Suppressor macrophage (primary cell): Measurements from ENCODE around the gene ORM1.
"Not testable (repeated sequence)": the region's sequence is repeated elsewhere in the genome, so short reads cannot be mapped to it uniquely, and the experiment has no call there.

Experiments
- DNase-seq, 4 experiments: peaks; one replicate each; pipeline ENCODE4 v3.0.0-alpha.2; 2020 to 2022

ORM1 gene

DNA sequence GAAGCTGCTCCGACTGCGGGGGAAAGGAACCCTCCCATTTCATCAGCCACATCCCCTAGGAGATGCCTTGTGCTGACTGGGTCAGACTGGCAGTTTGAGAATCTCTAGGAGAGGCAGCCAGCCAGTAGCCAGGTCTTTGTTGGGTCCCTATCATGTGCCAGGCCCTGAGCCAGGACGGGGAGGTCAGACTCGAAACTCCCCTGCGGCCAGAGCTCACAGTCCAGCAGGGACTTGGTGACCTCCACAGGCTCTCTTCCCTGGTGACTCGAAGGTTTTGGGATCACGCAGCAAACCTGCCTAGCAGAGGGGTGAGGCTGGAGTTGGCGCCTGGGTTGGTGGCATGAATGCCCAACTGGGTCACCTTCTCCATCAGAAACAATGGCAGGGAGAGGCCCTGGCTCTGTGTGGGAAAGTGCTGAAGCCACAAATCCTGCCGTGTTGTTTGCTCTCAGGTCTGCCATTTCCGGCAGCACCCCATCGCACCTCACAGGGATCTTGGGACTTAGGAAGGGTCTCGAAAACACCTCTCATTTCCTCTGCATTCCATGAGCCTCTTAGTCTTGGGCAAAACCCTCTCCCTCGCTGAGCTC, 14.4 kb upstream of the ORM1 start:
- no peak for DNase-seq

DNA sequence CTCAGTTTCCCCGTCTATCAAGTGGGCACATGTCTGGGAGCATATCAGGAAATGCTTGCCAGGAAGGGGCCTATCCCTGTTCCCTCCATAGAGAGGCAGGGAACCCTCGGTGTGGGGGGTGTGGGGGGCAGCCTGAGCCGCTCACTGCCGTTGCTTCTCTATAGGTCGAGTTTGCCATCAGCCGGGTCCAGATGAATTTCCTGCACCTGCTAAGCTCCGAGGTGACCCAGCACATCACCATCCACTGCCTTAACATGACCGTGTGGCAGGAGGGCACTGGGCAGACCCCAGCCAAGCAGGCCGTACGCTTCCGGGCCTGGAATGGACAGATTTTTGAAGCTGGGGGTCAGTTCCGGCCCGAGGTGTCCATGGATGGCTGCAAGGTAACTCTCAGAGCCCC, 13.8 kb upstream of the ORM1 start:
- no peak for DNase-seq

DNA sequence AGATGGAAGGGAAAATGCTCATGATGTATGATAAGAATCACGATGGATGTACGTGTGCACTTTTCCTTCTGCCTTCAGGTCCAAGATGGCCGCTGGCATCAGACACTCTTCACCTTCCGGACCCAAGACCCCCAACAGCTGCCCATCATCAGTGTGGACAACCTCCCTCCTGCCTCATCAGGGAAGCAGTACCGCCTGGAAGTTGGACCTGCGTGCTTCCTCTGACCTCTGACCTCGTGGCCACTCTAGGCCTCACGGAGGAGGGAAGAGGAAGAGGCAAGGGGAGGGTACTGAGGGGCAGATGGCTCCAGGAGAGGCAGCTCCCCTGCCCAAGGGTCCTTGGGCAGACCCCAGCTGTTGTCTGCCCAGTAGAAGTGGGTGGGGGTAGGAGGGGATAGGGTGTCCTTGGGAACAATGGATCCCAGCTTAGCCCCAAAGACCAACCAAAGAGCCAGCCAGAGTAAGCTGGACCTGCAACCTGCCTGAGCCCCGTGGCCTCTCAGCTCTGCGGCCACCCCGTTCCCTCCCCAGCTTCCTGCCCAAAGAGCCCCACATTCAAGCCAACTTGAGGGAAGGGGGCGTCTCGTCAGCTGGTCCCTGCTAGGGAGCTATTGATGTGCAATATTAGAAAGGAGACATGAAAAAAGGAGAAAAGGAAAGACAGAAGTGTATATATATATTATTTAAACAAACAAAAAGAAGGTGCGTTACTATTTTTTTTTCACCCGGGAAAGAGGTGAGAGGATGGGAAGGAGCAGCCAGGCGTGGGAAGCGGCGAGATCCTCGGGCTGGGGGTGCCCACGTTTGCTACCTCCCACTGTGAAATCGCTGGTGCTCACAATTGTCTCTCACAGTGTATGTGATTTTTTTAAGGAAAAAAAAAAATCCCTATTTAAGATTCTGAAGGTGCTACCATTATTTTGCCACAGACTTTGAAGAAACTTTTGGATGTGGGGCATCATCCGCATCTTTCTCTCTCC, 12.1 kb upstream of the ORM1 start:
- no peak for DNase-seq

DNA sequence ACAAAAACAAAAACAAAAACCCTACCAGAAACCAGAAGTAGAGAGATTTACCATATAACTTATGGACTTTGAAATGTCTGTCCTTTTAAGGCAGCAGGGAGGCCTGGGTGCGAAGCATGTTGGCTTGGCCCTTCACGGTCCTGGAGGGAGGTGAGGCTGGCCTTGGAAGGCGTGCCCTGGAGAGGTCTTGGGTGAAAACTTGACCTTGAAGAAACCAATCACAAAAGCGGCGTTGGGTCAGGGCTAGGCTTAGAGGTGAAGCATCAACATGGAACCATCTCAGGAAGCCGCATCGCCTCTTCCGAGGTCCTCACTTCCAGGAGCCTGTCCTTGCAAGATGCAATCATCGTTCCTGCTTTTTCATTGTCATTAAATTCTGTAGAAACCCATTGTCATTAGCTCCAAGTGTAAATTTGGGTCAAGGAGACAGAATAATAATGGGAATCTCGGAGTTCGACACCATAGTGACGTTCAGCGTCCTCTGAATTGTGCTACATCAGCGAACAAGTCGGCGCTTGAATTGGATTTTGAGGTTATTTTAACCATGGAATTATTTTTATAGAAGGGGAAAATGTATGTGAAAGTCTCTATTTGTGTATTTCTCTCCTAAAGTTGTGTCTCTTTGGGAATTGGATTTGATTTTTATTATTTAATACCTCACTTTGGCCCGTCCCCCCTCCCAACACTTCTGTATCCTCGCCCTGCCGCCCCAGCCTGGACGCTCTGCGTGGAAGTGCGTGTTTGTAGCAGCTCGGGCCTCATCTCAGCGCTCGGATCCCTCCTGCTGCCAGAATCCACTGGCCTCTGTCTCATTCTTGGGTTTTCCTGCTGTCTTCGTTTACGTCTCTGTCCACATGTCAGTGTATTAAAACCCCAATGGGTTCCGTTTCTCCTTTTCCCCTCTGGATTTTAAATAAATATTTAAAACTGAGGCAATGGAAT, 11.1 kb upstream of the ORM1 start:
- no peak for DNase-seq

DNA sequence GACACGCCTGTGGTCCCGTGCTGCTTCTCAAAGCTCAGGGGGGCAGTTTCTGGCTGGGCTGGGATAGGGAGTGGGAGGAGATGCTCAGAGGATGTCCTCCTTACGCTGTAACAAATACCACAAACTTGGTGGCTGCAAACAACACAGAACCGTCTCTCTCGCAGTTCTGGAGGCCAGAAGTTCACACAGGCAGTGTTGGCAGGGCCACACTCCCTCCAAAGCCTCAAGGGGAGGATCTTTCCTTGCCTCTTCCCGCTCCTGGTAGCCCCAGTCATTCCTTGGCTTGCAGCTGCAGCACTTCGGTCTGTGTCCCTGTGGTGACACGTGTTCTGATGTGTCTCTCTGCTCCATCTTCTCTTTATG, 10.4 kb upstream of the ORM1 start:
- no peak for DNase-seq

DNA sequence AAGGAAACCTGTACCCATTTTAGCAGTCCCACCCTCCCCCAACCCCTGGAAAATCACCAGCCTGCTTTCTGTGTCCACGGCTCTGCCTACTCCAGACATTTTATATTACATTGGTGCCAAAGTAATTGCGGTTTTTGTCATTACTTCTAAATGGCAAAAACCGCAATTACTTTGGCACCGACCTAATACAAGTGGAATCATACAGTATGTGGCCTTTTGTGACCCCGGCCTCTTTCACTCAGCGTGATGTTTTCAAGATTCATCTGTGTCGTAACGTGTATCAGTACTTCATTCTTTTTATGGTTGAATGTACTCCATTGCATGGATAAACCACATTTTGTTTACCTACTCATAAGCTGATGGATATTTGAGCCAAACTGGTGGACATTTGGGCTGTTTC, 9.7 kb upstream of the ORM1 start:
- DNase-seq, result no peak

DNA sequence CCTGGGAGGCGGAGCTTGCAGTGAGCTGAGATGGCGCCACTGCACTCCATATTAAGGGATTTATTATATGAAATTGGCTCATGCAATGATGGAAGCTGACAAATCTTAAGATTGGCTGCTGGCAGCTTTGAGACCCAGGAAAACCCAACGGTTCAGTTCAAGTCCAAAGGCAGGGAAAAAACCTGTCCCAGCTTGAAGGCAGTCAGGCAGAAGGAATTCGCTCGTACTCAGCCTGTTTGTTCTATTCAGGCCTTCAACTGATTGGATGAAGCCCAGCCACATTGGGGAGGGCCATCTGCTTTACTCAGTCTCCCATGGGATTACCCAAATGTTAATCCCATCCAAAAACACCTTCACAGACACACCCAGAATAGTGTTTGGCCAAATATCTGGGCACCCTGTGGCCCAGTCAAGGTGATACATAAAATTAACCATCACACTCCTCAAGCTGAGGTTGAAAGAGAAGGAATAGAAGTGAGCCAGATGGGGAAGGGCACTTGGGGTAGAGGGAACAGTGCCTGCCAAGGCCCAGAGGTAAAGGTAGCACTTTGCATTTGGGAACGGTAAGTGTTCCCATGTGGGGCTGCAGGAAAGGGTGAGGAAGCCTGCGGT, 8.5 kb upstream of the ORM1 start:
- DNase-seq, result no peak

DNA sequence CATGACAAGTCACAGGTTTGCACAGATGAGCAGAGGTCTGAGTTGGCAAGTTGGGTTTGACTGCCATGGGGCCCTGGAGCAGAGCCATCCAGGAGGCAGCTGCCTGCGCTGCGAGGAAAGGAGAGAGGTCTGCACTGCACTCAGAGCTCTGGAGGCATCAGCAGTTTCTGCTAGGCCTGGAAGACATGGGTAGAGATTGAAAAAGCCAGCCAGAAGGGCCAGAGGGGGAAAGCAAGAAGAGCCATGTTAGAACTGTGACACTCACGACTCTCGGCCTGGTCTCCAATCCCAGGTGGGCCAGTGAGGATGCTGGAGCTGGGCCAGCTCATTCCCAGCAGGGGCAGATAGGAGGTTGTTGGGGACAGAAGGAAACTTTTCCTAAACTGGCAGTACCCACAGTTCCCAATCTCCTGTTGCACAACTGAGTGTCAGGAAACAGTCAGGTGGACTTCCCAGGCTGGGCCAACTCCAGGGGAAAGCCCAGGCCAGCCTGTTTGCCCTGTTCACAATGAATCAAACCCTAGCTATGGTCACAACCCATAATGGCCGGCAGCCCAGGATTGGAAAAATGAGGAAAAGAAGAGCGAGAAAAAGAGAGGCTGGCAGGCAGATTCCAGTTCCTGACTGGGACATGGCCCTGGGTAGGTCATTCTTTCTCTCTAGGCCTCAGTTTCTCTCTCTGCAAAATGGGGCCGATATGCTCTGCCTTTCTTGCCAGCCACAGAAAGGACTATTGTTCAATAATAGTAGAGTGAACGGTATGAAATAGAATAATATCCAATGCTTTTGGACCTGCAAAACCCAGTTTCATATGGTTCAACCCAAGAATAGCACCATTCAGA, 7.8 kb upstream of the ORM1 start:
- DNase-seq, result no peak

DNA sequence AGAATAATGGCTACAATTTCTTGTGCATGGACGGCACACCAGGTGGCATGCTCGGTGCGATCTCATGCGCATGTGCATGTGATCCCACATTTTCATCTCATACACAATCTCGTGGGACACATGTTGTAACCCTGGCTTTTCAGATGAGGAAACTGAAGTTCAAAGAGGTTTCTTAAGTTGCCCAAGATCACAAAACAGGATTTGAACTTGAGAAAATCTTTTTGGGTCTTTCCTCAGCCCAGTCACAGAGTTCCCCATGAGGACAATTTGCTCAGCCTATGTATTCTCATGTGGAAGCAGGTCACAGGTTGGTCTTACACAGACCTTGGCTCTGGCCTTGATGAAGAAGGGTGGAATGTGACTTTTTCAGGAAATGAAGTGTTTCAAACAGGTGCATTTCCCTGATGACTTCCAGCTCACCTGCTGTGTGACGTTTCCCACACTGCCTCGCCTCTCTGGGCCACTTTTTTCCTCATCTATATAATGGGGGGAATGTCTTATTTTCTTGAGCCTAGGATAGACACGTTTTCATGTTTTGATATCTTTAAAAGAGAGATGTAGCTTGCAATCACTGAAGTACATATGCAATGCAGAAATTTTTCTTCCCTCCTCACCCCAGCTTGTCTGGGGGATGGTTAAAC, 7.1 kb upstream of the ORM1 start:
- peak; percentile 53 to 81 (median 79) for DNase-seq

DNA sequence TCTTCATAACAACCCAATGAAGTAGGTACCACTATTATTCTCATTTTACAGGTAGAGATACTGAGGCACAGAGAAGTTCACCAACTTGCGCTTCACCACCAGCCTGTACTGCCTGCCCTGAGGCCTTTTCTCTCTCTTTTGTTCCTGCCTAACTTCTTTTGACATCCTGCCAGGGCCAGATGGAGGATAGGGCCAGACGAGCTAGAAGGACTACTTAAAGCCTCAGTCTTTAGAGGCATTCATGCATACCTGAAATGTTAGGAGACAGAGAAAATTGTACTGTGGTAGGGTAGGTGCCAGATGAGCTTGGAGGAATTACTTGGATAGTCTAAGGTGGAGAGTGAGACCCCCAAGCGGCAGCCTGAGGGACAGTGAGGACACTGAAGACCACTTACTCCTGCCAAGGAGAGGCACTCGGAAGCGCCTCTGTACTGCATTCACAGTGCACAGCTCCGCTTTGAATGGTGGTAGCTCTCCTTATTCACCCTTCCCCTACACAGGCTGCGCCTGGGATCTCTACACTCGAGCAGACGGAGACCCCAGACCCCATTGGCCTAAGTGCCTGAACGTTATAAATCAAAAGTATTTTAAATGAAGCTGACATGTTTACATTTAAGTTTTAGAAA, 6.2 kb upstream of the ORM1 start:
- DNase-seq, result no peak

DNA sequence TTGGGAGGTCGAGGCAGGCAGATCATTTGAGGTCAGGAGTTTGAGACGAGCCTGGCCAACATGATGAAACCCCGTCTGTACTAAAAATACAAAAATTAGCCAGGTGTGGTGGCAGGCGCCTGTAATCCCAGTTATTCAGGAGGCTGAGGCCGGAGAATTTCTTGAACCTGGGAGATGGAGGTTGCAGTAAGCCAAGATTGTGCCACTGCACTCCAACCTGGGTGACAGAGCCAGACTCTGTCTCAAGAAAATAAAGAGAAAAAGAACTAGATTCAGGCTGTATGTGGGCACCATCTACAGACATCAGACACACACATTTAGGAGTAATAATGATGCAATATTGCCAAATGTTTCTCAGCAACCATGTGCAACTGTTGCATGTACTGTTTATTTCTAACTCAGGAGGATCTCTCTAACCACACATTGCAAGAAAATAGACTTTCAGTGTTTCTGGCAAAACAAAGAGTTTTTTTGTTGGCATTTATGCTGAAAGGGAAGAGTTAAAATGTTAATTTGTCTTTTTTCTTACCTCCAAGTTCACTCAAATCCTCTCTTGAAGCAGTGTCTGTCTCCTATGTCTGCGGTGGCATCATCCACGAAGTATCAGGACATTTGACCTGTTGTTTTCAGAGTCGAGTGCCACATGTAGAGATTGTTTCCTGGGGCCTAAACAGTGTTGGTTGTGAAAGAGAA, 5.1 kb upstream of the ORM1 start:
- DNase-seq, result peak; percentile 35 to 79 (median 58)

DNA sequence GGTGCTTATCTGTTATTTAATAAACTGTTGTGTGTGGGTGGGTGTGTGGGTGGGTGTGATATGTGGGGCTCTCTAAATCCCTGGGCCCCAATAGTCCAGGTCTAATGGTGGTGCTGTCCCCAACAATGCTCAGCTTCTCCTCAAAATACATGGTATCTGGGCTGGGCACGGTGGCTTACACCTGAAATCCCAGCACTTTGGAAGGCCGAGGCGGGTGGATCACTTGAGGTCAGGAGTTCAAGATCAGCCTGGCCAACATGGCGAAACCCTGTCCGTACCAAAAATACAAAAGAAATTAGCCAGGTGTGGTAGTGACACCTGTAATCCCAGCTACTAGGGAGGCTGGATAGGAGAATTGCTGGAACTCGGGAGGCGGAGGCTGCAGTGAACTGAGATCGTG, 4.5 kb upstream of the ORM1 start:
- no peak for DNase-seq

DNA sequence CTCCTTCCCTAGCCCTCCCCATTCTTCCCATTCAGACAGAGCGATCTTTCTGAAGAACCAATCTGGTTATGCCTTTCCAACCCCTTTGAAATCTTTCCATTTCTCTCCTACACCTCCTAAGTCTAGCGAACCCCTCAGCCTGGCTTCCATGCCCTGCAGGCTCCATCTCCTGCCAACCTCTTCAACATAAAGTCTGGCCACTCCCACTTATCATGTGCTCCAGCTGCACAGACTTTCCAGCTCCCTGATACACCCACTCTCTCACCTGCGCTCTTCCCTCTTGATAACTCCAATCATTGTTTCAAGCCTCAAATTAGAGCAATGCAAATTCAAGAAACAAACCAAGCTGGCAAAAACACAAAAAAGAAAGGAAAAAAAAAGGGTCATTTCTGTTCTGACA, 3.8 kb upstream of the ORM1 start:
- no peak for DNase-seq

DNA sequence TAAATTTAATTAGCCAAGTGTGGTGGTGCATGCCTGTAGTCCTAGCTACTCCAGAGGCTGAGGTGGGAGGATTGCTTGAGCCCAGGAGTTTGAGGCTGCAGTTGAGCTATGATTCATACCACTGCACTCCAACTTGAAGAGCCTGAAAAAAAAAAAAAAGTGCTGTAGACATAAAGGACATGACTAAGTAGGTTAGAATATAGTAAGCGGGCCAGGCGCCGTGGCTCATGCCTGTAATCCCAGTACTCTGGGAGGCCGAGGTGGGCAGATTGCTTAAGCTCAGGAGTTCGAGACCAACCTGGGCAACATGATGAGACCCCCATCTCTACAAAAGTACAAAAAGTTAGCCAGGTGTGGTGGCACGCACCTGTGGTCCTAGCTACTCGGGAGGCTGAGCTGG, 2.2 kb upstream of the ORM1 start:
- DNase-seq, result not testable (repeated sequence)

DNA sequence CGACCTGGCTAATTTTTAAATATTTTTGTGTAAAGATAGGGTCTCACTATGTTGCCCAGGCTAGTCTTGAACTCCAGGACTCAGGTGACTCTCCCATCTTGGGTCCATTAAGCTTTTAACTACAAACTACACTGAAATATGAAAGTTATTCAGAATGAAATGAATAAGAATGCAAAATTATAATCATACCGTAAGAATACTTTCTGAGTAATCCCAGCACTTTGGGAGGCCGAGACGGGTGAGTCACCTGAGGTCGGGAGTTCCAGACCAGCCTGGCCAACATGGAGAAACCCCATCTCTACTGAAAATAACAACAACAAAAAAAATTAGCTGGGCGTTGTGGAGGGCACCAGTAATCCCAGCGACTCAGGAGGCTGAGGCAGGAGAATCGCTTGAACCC, 1.1 kb upstream of the ORM1 start:
- no peak for DNase-seq

DNA sequence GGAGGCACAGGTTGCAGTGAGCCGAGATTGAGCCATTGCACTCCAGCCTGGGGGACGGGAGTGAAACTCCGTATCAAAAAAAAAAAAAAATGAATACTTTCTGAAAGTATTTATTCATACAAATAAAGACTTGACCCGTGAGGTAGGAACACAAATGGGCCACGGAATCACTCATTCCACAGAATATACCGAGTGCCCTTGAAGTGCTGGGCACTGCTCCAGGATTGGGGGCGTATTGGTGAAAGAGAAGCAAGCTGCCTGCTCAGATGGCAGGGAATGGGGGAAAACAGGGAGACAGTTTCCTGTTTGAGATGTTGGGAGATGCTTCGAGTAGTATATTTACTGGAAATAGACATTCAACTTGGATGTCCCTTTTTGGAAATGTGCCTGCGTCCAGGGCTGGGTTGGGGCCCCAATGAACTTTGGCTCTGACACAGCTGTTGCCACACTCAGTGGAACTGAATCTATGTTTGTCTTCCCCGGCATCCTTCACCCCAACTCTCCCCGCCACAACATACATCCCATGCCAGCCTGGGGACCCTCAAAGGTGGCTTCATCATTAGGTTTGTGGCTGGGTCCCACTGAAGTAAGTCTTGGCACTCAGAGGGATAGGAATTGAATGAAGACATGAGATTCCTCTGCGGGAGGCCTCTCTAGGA, 609 bp upstream of the ORM1 start:
- DNase-seq, result not testable (repeated sequence)

DNA sequence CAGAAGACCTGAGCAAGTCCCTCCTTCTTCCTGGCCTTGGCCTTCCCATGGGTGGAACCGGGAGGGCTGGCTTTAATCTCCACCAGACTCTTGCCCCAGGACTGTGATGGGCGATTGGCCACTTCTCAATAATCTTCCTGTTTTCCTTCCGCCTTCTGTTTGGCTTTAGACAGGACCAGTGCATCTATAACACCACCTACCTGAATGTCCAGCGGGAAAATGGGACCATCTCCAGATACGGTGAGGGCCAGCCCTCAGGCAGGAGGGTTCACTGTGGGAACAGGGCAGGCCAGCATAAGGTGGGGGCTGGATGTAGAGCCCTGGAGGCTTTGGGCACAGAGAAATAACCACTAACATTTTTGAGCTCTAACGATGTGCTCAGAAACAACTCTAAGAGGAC, 951 bp downstream of the ORM1 start:
- DNase-seq, result not testable (repeated sequence)

DNA sequence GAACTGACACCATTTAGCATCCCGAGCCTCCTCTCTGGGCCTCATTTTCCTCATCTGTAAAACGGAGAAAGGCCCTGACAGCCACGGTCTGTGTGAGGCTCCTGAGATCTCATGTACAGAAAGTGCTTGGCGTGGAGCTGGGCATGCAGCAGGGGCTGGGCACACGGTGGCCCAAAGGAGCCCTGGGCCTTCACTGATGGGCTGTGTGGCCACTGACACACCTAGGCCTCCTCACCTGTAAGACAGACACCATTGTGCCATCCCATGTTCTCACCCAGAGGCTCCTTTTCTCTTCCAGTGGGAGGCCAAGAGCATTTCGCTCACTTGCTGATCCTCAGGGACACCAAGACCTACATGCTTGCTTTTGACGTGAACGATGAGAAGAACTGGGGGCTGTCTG, 1.6 kb downstream of the ORM1 start:
- no peak for DNase-seq

DNA sequence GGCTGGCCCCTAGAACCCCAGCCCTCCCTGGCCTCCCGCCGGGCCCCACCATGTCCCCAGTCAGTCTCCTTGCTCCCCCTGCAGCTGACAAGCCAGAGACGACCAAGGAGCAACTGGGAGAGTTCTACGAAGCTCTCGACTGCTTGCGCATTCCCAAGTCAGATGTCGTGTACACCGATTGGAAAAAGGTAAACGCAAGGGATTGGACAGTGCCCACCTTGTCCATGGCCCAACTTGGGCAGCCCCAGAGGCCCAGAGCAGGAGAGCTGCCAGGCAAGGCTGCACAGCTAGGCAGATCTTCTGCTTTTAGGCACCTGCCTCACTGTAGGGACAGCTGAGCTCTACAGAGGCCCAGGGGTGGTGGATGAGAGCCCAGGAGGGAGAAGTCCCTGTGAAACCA, 2.1 kb downstream of the ORM1 start:
- not testable (repeated sequence) for DNase-seq
